ENCODE results near the gene DEDD. TPM values are rescaled to one million over a fixed set of nuclear protein-coding genes. Genes with fewer than 3 reads are reported as not detected.

DEDD gene
- total and polyA plus RNA-seq, 2 of the 13 experiments (the other 11 are each of a cell fraction or from before 2014, with no cell fraction given): 12.6 to 27.8 TPM

DNA sequence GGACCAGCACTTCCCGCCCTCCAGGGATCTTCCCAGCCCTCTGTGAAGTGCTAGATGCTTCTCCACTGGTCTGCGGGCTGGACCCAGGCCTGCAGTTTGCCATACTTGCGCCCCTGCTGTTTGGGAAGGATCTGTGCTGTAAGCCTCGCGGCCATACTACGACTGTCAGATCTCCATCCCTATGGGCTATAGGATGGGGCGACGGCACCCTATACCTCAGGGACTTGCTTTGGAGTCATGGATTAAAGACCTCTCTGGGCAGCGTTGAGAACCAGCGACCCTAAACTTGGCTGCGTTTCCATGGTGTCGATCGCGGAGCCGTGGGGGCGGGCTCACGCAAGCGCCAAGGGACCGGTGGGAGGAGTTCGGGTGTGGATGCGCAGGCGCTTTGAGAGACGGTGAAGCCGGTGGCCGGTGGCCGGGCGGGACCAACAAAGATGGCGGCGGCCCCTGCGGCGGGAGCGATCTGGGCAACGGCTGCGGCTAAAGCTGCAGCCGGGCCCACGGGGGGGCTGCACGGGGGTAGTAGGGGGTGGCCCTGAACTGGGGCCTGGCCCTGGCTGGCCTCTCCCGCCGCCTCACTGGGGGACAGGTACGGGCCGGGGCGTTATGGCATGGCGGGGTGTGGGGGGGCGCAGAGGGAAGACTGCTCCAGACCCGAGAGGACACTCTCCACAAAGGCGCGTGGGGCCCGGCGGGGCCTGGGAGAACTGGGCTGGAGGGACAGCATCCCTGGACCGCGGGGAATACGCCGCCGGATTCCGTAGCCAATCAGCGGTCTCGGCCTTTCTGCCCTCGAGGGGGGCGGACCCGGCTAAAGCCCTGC, 26.8 kb upstream of the DEDD start, which contains the start of gene USP21 (continued):
- TF ChIP-seq RBM39 (IDR thresholded peaks at IDR 0.05; ENCODE audit: low read depth, low read length, poor library complexity, severe bottlenecking): peak; percentile 60
- TF ChIP-seq CAMTA2 (CRISPR knock-in tag; IDR thresholded peaks at IDR 0.05; ENCODE audit: borderline replicate concordance): no peak; the same call in 1 of the 2 replicates
- TF ChIP-seq CENPBD1 (CRISPR knock-in tag; IDR thresholded peaks at IDR 0.05; ENCODE audit: borderline replicate concordance, low read depth): no peak
- no peak; the same call in 1 of the 2 replicates for TF ChIP-seq ZNF746 (CRISPR knock-in tag; IDR thresholded peaks at IDR 0.05)
- no peak for TF ChIP-seq DRAP1 (CRISPR knock-in tag; IDR thresholded peaks at IDR 0.05)
- TF ChIP-seq KLF15 (CRISPR knock-in tag; IDR thresholded peaks at IDR 0.05; ENCODE audit: borderline replicate concordance): no peak
- TF ChIP-seq ZNF33A (CRISPR knock-in tag; IDR thresholded peaks at IDR 0.05; ENCODE audit: borderline replicate concordance): no peak
- TF ChIP-seq HNRNPL (IDR thresholded peaks at IDR 0.05; ENCODE audit: low read depth, low read length): no peak
- TF ChIP-seq GZF1 (CRISPR knock-in tag; IDR thresholded peaks at IDR 0.05): no peak
- TF ChIP-seq, protein P1, sequence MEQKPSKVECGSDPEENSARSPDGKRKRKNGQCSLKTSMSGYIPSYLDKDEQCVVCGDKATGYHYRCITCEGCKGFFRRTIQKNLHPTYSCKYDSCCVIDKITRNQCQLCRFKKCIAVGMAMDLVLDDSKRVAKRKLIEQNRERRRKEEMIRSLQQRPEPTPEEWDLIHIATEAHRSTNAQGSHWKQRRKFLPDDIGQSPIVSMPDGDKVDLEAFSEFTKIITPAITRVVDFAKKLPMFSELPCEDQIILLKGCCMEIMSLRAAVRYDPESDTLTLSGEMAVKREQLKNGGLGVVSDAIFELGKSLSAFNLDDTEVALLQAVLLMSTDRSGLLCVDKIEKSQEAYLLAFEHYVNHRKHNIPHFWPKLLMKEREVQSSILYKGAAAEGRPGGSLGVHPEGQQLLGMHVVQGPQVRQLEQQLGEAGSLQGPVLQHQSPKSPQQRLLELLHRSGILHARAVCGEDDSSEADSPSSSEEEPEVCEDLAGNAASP (CRISPR knock-in tag; IDR thresholded peaks at IDR 0.05; ENCODE audit: borderline replicate concordance): no peak
- TF ChIP-seq SNAPC2 (CRISPR knock-in tag; IDR thresholded peaks at IDR 0.05): no peak
- TF ChIP-seq IKZF5 (CRISPR knock-in tag; IDR thresholded peaks at IDR 0.05): 0 out of 2 replicates have a peak, but pooled peaks have one; percentile 15
- TF ChIP-seq MIXL1 (CRISPR knock-in tag; IDR thresholded peaks at IDR 0.05): no peak
- TF ChIP-seq TCF7L2 (IDR thresholded peaks at IDR 0.05; ENCODE audit: low read depth, low read length): no peak
- TF ChIP-seq ZSCAN12 (CRISPR knock-in tag; IDR thresholded peaks at IDR 0.05): no peak
- TF ChIP-seq, protein P2, sequence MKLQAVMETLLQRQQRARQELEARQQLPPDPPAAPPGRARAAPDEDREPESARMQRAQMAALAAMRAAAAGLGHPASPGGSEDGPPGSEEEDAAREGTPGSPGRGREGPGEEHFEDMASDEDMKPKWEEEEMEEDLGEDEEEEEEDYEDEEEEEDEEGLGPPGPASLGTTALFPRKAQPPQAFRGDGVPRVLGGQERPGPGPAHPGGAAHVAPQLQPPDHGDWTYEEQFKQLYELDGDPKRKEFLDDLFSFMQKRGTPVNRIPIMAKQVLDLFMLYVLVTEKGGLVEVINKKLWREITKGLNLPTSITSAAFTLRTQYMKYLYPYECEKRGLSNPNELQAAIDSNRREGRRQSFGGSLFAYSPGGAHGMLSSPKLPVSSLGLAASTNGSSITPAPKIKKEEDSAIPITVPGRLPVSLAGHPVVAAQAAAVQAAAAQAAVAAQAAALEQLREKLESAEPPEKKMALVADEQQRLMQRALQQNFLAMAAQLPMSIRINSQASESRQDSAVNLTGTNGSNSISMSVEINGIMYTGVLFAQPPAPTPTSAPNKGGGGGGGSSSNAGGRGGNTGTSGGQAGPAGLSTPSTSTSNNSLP (IDR thresholded peaks at IDR 0.05; ENCODE audit: low read depth, low read length): no peak
- no peak for TF ChIP-seq EHMT2 (IDR thresholded peaks at IDR 0.05; ENCODE audit: borderline replicate concordance, low read depth, low read length)
- TF ChIP-seq, protein P3, sequence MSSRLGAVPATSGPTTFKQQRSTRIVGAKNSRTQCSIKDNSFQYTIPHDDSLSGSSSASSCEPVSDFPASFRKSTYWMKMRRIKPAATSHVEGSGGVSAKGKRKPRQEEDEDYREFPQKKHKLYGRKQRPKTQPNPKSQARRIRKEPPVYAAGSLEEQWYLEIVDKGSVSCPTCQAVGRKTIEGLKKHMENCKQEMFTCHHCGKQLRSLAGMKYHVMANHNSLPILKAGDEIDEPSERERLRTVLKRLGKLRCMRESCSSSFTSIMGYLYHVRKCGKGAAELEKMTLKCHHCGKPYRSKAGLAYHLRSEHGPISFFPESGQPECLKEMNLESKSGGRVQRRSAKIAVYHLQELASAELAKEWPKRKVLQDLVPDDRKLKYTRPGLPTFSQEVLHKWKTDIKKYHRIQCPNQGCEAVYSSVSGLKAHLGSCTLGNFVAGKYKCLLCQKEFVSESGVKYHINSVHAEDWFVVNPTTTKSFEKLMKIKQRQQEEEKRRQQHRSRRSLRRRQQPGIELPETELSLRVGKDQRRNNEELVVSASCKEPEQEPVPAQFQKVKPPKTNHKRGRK (CRISPR knock-in tag; IDR thresholded peaks at IDR 0.05): no peak

All from HepG2 (cell line).